Activated B cell treated with CpG ODN at 0.5 μM for 24 hours (primary cell): ENCODE results near the gene RAD54L2. TPM values are rescaled to one million over a fixed set of nuclear protein-coding genes. Genes with fewer than 3 reads are reported as not detected.
"Not testable (repeated sequence)": the region's sequence is repeated elsewhere in the genome, so short reads cannot be mapped to it uniquely, and the experiment has no call there.

Experiments used
- ATAC-seq: fragments of 200-7000 bp; cut with Tn5 transposase; one replicate; pipeline ENCODE4 v1.10.0; 2021; ENCODE audit warnings: low read depth, mild to moderate bottlenecking, moderate library complexity
- CTCF ChIA-PET: fragments of 350-600 bp; sonication (Branson Sonifier 250); formaldehyde crosslinking; loops from one replicate; lab custom pipeline; 2021; ENCODE audit warnings: antibody characterized with exemption; lab: Charles Lee
- POLR2A ChIA-PET: fragments of 350-600 bp; sonication (Branson Sonifier 250); formaldehyde crosslinking; loops from one replicate; lab custom pipeline; 2021; ENCODE audit warnings: antibody characterized with exemption; lab: Charles Lee
- DNase-seq: peaks from one replicate; pipeline ENCODE4 v3.0.0; 2022
- H3K27ac Mint-ChIP-seq: one replicate; pipeline ENCODE4 v1.8.0; 2020; ENCODE audit warnings: mixed read lengths
- H3K27me3 Mint-ChIP-seq: one replicate; pipeline ENCODE4 v1.8.0; 2021; ENCODE audit warnings: mixed read lengths
- H3K36me3 Mint-ChIP-seq: one replicate; pipeline ENCODE4 v1.8.0; 2021; ENCODE audit warnings: low read depth, mixed read lengths
- H3K4me1 Mint-ChIP-seq: one replicate; pipeline ENCODE4 v1.8.0; 2021; ENCODE audit warnings: mixed read lengths
- H3K4me3 Mint-ChIP-seq: one replicate; pipeline ENCODE4 v1.8.0; 2020; ENCODE audit warnings: mild to moderate bottlenecking, mixed read lengths
- H3K9me3 Mint-ChIP-seq: one replicate; pipeline ENCODE4 v1.8.0; 2020; ENCODE audit warnings: mixed read lengths
- CTCF ChIP-seq: fragments of 200-600 bp; IDR thresholded peaks from one replicate; pipeline ENCODE4 v1.8.0; 2022; ENCODE audit warnings: antibody characterized with exemption, mild to moderate bottlenecking
- intact Hi-C: fragments of 100-400 bp; cut with micrococcal nuclease; formaldehyde crosslinking; loops from one replicate; pipeline ENCODE4 v1.15.1; 2024
- total RNA-seq: library from RNA; stranded (reverse); gene quantifications from 2 replicates; pipeline ENCODE4 v1.2.3, GENCODE V29; 2022

Gene RAD54L2
- total RNA-seq, 1 donor from 2014 or later: 39.3 TPM

- no peak for TF ChIP-seq CTCF
- intact Hi-C loops: no loop called here
- Mint-ChIP-seq H3K27ac (no peak overlapping the region), H3K4me1 (peaks cover 4% of the 10 kb centered on the region), H3K27me3 (no peaks in the 10 kb centered on the region), H3K9me3 (no peaks in the 10 kb centered on the region), H3K4me3 (no peak overlapping the region), H3K36me3 (peaks cover 45% of the 10 kb centered on the region)
- no peak for ATAC-seq
- DNase-seq: no peak
- ChIA-PET POLR2A (no interaction called here), CTCF (no interaction called here)
Measured at GRCh38 chr3:51559411-51559888, 20.9 kb downstream of the RAD54L2 start.

GRCh38 chr3:51559961-51560360, 21.4 kb downstream of the RAD54L2 start:
- ChIA-PET CTCF (interaction anchor here (0.6 kb wide), 1 partner anchor 21 kb away, joined by 3 read pairs; no protein-coding TSS in a partner anchor), POLR2A (no interaction called here)
- Mint-ChIP-seq H3K27me3 (no peaks in the 10 kb centered on the region), H3K36me3 (peaks cover 42% of the 10 kb centered on the region), H3K9me3 (no peaks in the 10 kb centered on the region), H3K4me3 (no peak overlapping the region), H3K27ac (no peak overlapping the region), H3K4me1 (peaks cover 4% of the 10 kb centered on the region)
- DNase-seq (no peak), ATAC-seq (no peak)
- intact Hi-C loops: loop anchor here (10.0 kb wide), 2 partner anchors 55 kb away; partner anchors contain the start of gene DCAF1
- no peak for TF ChIP-seq CTCF

GRCh38 chr3:51562403-51562802, 23.9 kb downstream of the RAD54L2 start:
- H3K4me3 Mint-ChIP-seq, ATAC-seq, POLR2A ChIA-PET, H3K27me3 Mint-ChIP-seq, CTCF ChIA-PET, H3K27ac Mint-ChIP-seq, H3K9me3 Mint-ChIP-seq, DNase-seq: not testable (repeated sequence)
- peaks cover 12% of the 10 kb centered on the region for H3K4me1 Mint-ChIP-seq
- H3K36me3 Mint-ChIP-seq: peaks cover 39% of the 10 kb centered on the region
- intact Hi-C loops: loop anchor here (10.0 kb wide), 2 partner anchors 52 to 58 kb away; partner anchors contain the start of gene DCAF1

- H3K36me3 Mint-ChIP-seq: peaks cover 21% of the 10 kb centered on the region
- no peak for TF ChIP-seq CTCF
- H3K27ac Mint-ChIP-seq: no peak overlapping the region
- peaks cover 20% of the 10 kb centered on the region for H3K4me1 Mint-ChIP-seq
- POLR2A ChIA-PET: no interaction called here
- no peaks in the 10 kb centered on the region for H3K27me3 Mint-ChIP-seq
- intact Hi-C loops: loop anchor here (10.0 kb wide), 2 partner anchors 47 to 63 kb away; partner anchors contain the start of gene DCAF1
- no peak for ATAC-seq
- H3K4me3 Mint-ChIP-seq: no peak overlapping the region
- DNase-seq: no peak
- CTCF ChIA-PET: no interaction called here
- no peaks in the 10 kb centered on the region for H3K9me3 Mint-ChIP-seq
Measured at GRCh38 chr3:51568036-51568435, 29.5 kb downstream of the RAD54L2 start.

- intact Hi-C loops: loop anchor here (10.0 kb wide), 2 partner anchors 46 to 64 kb away; partner anchors contain the start of gene DCAF1
- Mint-ChIP-seq H3K9me3 (no peaks in the 10 kb centered on the region), H3K27ac (no peak overlapping the region), H3K4me3 (no peak overlapping the region), H3K4me1 (peaks cover 19% of the 10 kb centered on the region), H3K27me3 (no peaks in the 10 kb centered on the region), H3K36me3 (peaks cover 24% of the 10 kb centered on the region)
- ATAC-seq: no peak
- POLR2A ChIA-PET: no interaction called here
- CTCF ChIA-PET: interaction anchor here (0.7 kb wide), 1 partner anchor 42 kb away, joined by 3 read pairs; no protein-coding TSS in a partner anchor
- TF ChIP-seq CTCF: no peak
- no peak for DNase-seq
Measured at GRCh38 chr3:51568996-51569395, 30.5 kb downstream of the RAD54L2 start.
